OCI-LY7 (cell line): ENCODE measurements around the gene ZDHHC14. TPM values are rescaled to one million over a fixed set of nuclear protein-coding genes. Genes with fewer than 3 reads are reported as not detected.

Source experiments
- BruUV-seq: library from RNA; stranded (reverse); fragments of 400-500 nt; replicated peaks from 2 replicates; lab custom pipeline; 2021; lab: Mats Ljungman, UMichigan
- CTCF ChIA-PET: fragments of 300-600 bp; sonication (Branson Sonifier 250); formaldehyde crosslinking; loops from one replicate; lab custom pipeline; 2022; ENCODE audit warnings: antibody characterized with exemption; ENCODE audit not compliant: unreplicated experiment; lab: Charles Lee
- POLR2A ChIA-PET: fragments of 300-600 bp; sonication (Branson Sonifier 250); formaldehyde crosslinking; loops from one replicate; lab custom pipeline; 2022; ENCODE audit warnings: antibody characterized with exemption; lab: Charles Lee
- DNase-seq: peaks from one replicate; pipeline ENCODE4 v3.0.0-alpha.2; 2015; ENCODE audit warnings: low spot score
- H2AFZ ChIP-seq: fragments of 200-600 bp; sonication (generic), shearing (Covaris generic); 2 replicates; pipeline ENCODE4 v1.6.1; 2014; ENCODE audit warnings: mild to moderate bottlenecking, antibody characterized with exemption, low read length, moderate library complexity
- H3K27ac ChIP-seq: fragments of 200-600 bp; sonication (generic); 2 replicates; pipeline ENCODE4 v1.5.1; 2014; ENCODE audit warnings: mixed run types, low read depth, mild to moderate bottlenecking, moderate library complexity, low read length, inconsistent platforms; ENCODE audit not compliant: poor library complexity, severe bottlenecking
- H3K36me3 ChIP-seq: fragments of 200-600 bp; sonication (generic); 2 replicates; pipeline ENCODE4 v1.6.1; 2014; ENCODE audit warnings: mild to moderate bottlenecking, antibody characterized with exemption, low read length, moderate library complexity, mixed read lengths; ENCODE audit not compliant: insufficient read depth
- H3K4me1 ChIP-seq: fragments of 200-600 bp; sonication (generic); 2 replicates; pipeline ENCODE4 v1.5.1; 2014; ENCODE audit warnings: mild to moderate bottlenecking, low read length; ENCODE audit not compliant: insufficient read depth, poor library complexity, severe bottlenecking
- H3K4me2 ChIP-seq: fragments of 200-600 bp; sonication (generic); 2 replicates; pipeline ENCODE4 v1.6.1; 2014; ENCODE audit warnings: mild to moderate bottlenecking, low read length
- H3K4me3 ChIP-seq: fragments of 200-600 bp; sonication (generic); 2 replicates; pipeline ENCODE4 v1.5.1; 2014; ENCODE audit warnings: mild to moderate bottlenecking, low read depth, low read length; ENCODE audit not compliant: poor library complexity, severe bottlenecking
- H3K79me2 ChIP-seq: fragments of 200-600 bp; sonication (generic); 2 replicates; pipeline ENCODE4 v1.6.1; 2016; ENCODE audit warnings: low read depth, mild to moderate bottlenecking, low read length, moderate library complexity, mixed read lengths; ENCODE audit not compliant: insufficient read depth
- H3K9me2 ChIP-seq: fragments of 200-600 bp; sonication (generic); 2 replicates; pipeline ENCODE4 v1.6.1; 2016; ENCODE audit warnings: mild to moderate bottlenecking, low read length, mixed read lengths; ENCODE audit not compliant: insufficient read depth
- H3K9me3 ChIP-seq: fragments of 200-600 bp; sonication (generic); 2 replicates; pipeline ENCODE4 v1.6.1; 2014; ENCODE audit warnings: mild to moderate bottlenecking, mixed run types, low read length, mixed read lengths
- H4K20me1 ChIP-seq: fragments of 200-600 bp; sonication (generic); 2 replicates; pipeline ENCODE4 v1.6.1; 2014; ENCODE audit warnings: mild to moderate bottlenecking, antibody characterized with exemption, low read length, moderate library complexity, mixed read lengths; ENCODE audit not compliant: insufficient read depth
- CTCF ChIP-seq: fragments of 200-600 bp; sonication (generic); conservative IDR thresholded peaks from 2 replicates; pipeline ENCODE4 v1.5.1; 2014; ENCODE audit warnings: mild to moderate bottlenecking, antibody characterized with exemption, low read length, moderate library complexity, mixed read lengths
- EZH2phosphoT487 ChIP-seq: fragments of 200-600 bp; sonication (generic); IDR thresholded peaks from 2 replicates; pipeline ENCODE4 v1.6.1; 2018; ENCODE audit warnings: low read depth, borderline replicate concordance, mild to moderate bottlenecking, mixed run types, antibody characterized with exemption, low read length, moderate library complexity, mixed read lengths
- intact Hi-C: fragments of 100-400 bp; cut with micrococcal nuclease; formaldehyde crosslinking; loops from one replicate; pipeline ENCODE4 v1.10.0; 2022; ENCODE audit not compliant: unreplicated experiment
- total RNA-seq, 2 experiments: library from RNA; depleted of rRNA in 1 of 2; stranded (reverse); fragments of >200 nt in 1 of 2; shearing (Covaris generic) in 1 of 2; gene quantifications; 2 replicates each; pipeline ENCODE4 v1.2.3, GENCODE V29; 2014 to 2022

ZDHHC14 gene
- total RNA-seq, 2 experiments from 2014 or later: 0.69 to 3.0 TPM

GRCh38 chr6:157621406-157621805, 240.4 kb downstream of the ZDHHC14 start:
- DNase-seq: no peak
- intact Hi-C loops: no loop called here
- BruUV-seq: no TSS peak
- Histone ChIP-seq H2AFZ (no peak overlapping the region), H3K9me2 (no peaks in the 10 kb centered on the region), H3K36me3 (no peaks in the 10 kb centered on the region), H3K9me3 (no peaks in the 10 kb centered on the region), H3K4me2 (no peak overlapping the region), H3K4me1 (no peaks in the 10 kb centered on the region), H3K4me3 (no peak overlapping the region), H4K20me1 (no peaks in the 10 kb centered on the region), H3K79me2 (no peaks in the 10 kb centered on the region), H3K27ac (no peak overlapping the region)
- ChIA-PET POLR2A (interaction anchor here (0.6 kb wide), 1 partner anchor 15 kb away, joined by 3 read pairs; no protein-coding TSS in a partner anchor), CTCF (no interaction called here)
- TF ChIP-seq CTCF: no peak
- no peak for TF ChIP-seq EZH2phosphoT487

GRCh38 chr6:157622427-157622826, 241.4 kb downstream of the ZDHHC14 start:
- CTCF ChIA-PET: interaction anchor here (0.6 kb wide), 1 partner anchor 298 kb away, joined by 11 read pairs; no protein-coding TSS in a partner anchor
- Histone ChIP-seq H3K9me2 (no peaks in the 10 kb centered on the region), H4K20me1 (no peaks in the 10 kb centered on the region), H3K9me3 (no peaks in the 10 kb centered on the region), H2AFZ (no peak overlapping the region), H3K4me3 (no peak overlapping the region), H3K36me3 (no peaks in the 10 kb centered on the region), H3K79me2 (no peaks in the 10 kb centered on the region), H3K4me2 (no peak overlapping the region), H3K4me1 (no peaks in the 10 kb centered on the region), H3K27ac (no peak overlapping the region)
- BruUV-seq: no TSS peak
- TF ChIP-seq CTCF (no peak), EZH2phosphoT487 (no peak)
- DNase-seq: no peak
- intact Hi-C loops: no loop called here
- POLR2A ChIA-PET: interaction anchor here (0.8 kb wide), 1 partner anchor 9 kb away, joined by 3 read pairs; no protein-coding TSS in a partner anchor

GRCh38 chr6:157625111-157625510, 244.1 kb downstream of the ZDHHC14 start:
- Histone ChIP-seq H3K9me3 (no peaks in the 10 kb centered on the region), H3K4me2 (no peak overlapping the region), H3K9me2 (no peaks in the 10 kb centered on the region), H3K36me3 (no peaks in the 10 kb centered on the region), H4K20me1 (no peaks in the 10 kb centered on the region), H3K79me2 (no peaks in the 10 kb centered on the region), H3K27ac (no peak overlapping the region), H2AFZ (no peak overlapping the region), H3K4me1 (no peaks in the 10 kb centered on the region), H3K4me3 (no peak overlapping the region)
- CTCF ChIA-PET: no interaction called here
- POLR2A ChIA-PET: interaction anchor here (0.7 kb wide), 1 partner anchor 218 kb away, joined by 3 read pairs; no protein-coding TSS in a partner anchor
- intact Hi-C loops: no loop called here
- no peak for TF ChIP-seq EZH2phosphoT487
- TF ChIP-seq CTCF: no peak
- BruUV-seq: no TSS peak
- no peak for DNase-seq
